Upper lobe of left lung (tissue), 4 donors: ENCODE measurements around the gene LATS2.

Experiments
- CTCF ChIP-seq, 6 experiments: fragments of 450-650 bp in 4 of 6; fragments of 200-600 bp in 2 of 6; sonication (generic) in 2 of 6; IDR thresholded peaks; one replicate each; pipeline ENCODE4 v1.5.1; 2016 to 2019; ENCODE audit warnings: antibody characterized with exemption in 6 of 6
- EP300 ChIP-seq, 4 donors: sonication (generic); formaldehyde crosslinking; IDR thresholded peaks; one replicate each; pipeline ENCODE4 v1.5.1; 2017; ENCODE audit warnings: antibody characterized with exemption in 4 of 4, control low read depth in 2 of 4
- POLR2AphosphoS5 ChIP-seq, 2 donors: sonication (generic); formaldehyde crosslinking; IDR thresholded peaks; one replicate each; pipeline ENCODE4 v1.5.1; 2017; ENCODE audit warnings: antibody characterized with exemption in 2 of 2

DNA sequence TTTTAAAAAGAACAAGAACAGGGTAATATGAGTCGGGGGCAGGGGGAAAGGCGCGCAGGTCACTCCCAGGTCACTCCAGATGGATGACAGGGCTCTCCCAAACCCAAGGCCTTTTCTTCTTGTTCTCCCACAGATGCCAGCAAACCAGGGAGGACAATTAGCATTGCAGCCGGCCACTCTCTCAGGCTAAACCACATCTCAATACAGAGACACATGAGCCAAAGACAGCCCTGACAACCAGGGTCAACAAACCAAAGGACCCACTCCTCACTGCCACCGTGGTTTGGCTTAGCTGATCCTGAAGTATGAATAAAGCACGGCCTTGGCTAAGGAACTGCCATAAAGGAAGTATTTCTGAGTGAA is 47.3 kb downstream of the LATS2 start:
- TF ChIP-seq CTCF (IDR thresholded peaks at IDR 0.05), result no peak
- TF ChIP-seq POLR2AphosphoS5 (IDR thresholded peaks at IDR 0.05), result no peak
- no peak for TF ChIP-seq EP300 (IDR thresholded peaks at IDR 0.05)
